ENCODE results near the gene ANTXR1. TPM values are rescaled to one million over a fixed set of nuclear protein-coding genes. Genes with fewer than 3 reads are reported as not detected.

ANTXR1 gene
- total and polyA plus RNA-seq, 9 of the 15 experiments (the other 6 are each of a cell fraction or from before 2014, with no cell fraction given): 0.07 to 1.00 (median 0.54) TPM

GRCh38 chr2:69181806-69182427 lies 168.9 kb downstream of the ANTXR1 start (continued):
- TF ChIP-seq KDM4B (IDR thresholded peaks at IDR 0.05; ENCODE audit: borderline replicate concordance in 2 of 2, low read depth in 1 of 2): no peak
- no peak for TF ChIP-seq SAFB2 (IDR thresholded peaks at IDR 0.05; ENCODE audit: borderline replicate concordance, low read depth, low read length, severe bottlenecking)
- no peak for TF ChIP-seq DDX20 (tag; IDR thresholded peaks at IDR 0.05; ENCODE audit: low read depth)
- TF ChIP-seq ZC3H4 (CRISPR knock-in tag; IDR thresholded peaks at IDR 0.05; ENCODE audit: borderline replicate concordance): no peak
- TF ChIP-seq E2F4 (CRISPR knock-in tag; IDR thresholded peaks at IDR 0.05; ENCODE audit: low read depth): no peak
- no peak for TF ChIP-seq ZFP91 (CRISPR knock-in tag; IDR thresholded peaks at IDR 0.05)
- TF ChIP-seq CREB1 (IDR thresholded peaks at IDR 0.05): peak; percentile 26; the same call in 1 of the 2 replicates
- no peak for TF ChIP-seq CREB1 (CRISPR knock-in tag; IDR thresholded peaks at IDR 0.05)
- no peak for TF ChIP-seq THRAP3 (IDR thresholded peaks at IDR 0.05; ENCODE audit: borderline replicate concordance)
- no peak for TF ChIP-seq CAMTA2 (CRISPR knock-in tag; conservative IDR thresholded peaks at IDR 0.05)
- TF ChIP-seq RNF219 (CRISPR knock-in tag; IDR thresholded peaks at IDR 0.05): no peak
- no peak for TF ChIP-seq ZNF197 (CRISPR knock-in tag; IDR thresholded peaks at IDR 0.05; ENCODE audit: low read depth)
- peak; percentile 76; the same call in 1 of the 2 replicates for TF ChIP-seq MYNN (IDR thresholded peaks at IDR 0.05)
- TF ChIP-seq MYNN (CRISPR knock-in tag; IDR thresholded peaks at IDR 0.05): no peak
- no peak for TF ChIP-seq ZNF134 (CRISPR knock-in tag; conservative IDR thresholded peaks at IDR 0.05)
- TF ChIP-seq SMC3 (conservative IDR thresholded peaks at IDR 0.05; ENCODE audit: insufficient read depth, low read depth, low read length): no peak
- TF ChIP-seq UBTF (IDR thresholded peaks at IDR 0.05; ENCODE audit: borderline replicate concordance in 1 of 2, low read depth in 2 of 2, low read length in 2 of 2): no peak
- TF ChIP-seq ZNF551 (CRISPR knock-in tag; IDR thresholded peaks at IDR 0.05): no peak
- 0 out of 2 replicates have a peak, but pooled peaks have one; percentile 26 for TF ChIP-seq ATF6 (CRISPR knock-in tag; IDR thresholded peaks at IDR 0.05)
